ENCODE data around the gene SINHCAF.
"Not testable (repeated sequence)": the region's sequence is repeated elsewhere in the genome, so short reads cannot be mapped to it uniquely, and the experiment has no call there.

SINHCAF gene

DNA sequence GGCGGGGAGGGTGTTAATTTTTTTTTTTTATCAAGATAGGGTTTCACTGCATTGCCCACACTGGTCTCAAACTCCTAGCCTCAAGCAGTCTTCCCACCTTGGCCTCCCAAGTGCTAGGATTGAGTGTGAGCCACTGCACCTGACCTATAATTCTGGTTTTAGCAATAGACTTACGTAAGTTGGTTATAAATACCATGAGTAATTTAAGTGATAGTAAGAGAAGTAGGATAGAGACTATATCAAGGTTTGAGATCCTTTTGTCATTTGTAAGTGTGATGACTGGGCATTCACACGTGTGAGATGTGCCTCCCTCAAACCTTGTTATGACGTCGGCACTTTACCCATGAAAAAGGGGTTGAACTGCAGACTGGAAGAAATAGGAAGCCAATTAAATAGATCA lies 22.5 kb downstream of the SINHCAF start:
- DNase-seq = no peak

DNA sequence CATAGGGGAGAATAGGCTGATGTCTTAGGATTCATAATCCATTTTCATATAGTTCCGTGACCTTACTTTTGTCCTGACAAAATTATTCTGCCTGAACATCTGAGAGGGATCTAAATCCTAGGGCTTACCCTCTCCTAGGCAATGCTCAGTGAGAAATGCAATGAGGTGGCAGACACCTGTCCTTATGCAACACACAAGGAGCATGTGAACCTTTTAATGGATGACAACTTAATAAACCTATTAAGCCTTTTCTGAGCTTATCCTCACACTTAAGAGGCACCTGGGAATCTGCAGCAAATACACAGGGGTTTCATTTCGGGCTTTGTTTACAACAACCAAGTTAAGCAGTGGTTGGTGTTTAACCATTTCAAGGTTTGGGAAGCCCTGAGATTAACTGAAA lies 24.6 kb downstream of the SINHCAF start:
- no peak for DNase-seq

DNA sequence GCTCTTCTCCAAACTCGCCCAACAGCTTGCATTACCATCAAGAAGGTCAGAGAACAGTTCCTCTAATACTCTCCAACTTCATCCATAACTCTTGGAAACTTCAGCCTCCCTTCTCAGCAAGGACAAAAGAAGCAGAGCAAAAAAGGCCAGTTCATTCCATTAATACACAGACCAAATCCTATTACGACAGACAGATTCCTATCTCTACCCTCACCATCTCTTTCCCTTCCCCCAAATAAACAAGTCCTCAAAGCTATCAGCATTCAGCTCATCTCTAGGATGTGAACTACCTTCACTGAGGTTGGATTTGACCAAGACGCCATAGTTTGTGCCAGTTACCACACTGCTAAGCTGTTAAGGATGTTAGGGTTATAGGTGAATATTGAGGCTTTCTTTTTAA lies 25.2 kb downstream of the SINHCAF start:
- DNase-seq = no peak

DNA sequence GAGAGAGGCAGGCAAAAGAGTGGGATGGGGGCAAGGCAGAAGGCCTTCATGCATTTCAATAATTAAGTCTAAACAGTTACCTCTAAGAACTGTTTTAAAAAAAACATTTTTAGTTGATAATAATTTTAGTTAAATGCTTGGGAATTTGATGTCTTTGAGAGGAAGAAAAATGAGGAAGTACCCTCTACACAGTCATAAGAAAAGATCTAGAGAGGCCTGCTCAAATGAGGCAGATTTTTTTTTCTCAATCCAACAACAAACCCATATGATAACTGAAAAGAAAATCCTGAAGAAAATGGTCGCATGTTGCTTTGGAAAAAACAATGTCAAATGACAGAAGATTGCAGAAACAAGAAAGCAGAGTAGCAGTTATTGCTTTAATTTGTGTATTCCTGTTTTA lies 25.6 kb downstream of the SINHCAF start:
- no peak for DNase-seq

DNA sequence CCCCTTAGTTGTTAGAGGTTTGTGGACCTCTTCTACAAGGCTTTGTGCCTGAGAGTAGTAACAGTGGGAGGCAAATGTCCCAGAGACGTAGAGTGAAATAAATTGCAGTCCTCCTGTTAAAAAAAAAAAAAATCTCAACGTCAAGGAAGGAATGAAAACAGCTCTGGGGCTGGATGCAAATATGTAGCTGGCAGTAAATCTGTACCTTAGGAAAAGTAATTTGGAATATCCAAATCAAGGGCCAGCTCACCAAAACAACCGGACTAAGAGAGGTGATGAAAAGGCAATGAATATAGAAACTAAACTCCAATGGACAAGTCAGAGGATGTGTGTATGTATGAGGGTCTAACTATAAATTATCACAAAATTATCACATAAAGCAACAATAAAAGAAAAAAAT lies 27.0 kb downstream of the SINHCAF start:
- no peak for DNase-seq

DNA sequence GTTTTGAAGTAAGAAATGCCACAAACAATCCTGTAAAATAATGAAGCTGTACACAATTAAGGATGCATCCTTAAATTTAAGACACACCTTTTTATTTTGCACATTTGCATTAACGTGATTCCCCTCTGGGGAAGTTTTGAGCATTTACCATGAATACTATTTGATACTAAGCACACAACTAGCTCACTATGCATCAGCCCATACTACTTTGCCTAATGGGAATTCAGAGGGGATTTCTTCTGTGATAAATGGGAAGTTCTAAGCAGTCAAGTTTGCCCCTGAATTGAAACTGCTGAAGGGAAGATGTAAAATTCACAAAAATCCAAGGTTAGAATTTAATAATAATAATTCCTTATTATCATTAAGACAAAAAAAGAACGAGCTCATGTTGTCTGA lies 27.4 kb downstream of the SINHCAF start:
- DNase-seq = no peak

DNA sequence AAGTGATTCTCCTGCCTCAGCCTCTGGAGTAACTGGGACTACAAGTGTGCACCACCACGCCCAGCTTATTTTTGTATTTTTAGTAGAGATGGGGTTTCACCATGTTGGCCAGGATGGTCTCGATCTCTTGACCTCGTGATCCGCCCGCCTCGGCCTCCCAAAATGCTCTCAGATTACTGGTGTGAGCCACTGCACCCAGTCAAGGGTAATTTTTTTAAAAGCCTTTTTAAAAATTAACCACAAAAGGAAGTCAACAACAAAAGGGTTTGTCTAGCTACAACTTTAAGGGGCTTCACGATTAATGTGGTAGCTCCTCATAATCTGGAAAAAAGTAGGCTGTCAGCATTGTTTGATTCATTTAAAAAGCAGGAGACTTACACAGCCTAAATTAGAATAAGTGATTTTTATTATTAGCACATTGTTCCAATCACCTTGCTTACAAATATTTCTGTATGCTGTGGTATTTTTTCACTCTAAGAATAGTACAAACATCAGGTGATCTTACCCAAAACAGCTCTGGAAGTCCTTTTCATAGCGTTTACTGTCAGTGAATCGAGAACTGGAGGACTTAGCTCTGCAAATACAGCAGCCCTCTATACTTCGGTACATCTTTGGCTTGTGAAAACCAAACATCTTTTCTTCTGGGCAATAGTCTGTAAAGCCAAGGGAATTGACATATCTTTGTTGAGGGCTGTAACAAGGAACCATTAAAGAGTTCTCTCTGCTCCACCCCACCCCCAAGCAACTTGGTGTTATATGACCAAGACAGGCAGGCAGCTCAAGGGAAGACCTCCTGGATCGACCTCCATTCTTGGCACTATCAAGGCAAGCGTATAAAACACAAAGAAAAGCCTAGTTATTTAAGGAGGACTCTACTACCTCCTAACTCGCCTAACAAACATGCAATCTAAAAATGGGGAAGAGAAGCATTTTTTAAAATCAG lies 28.1 kb downstream of the SINHCAF start:
- DNase-seq = no peak

DNA sequence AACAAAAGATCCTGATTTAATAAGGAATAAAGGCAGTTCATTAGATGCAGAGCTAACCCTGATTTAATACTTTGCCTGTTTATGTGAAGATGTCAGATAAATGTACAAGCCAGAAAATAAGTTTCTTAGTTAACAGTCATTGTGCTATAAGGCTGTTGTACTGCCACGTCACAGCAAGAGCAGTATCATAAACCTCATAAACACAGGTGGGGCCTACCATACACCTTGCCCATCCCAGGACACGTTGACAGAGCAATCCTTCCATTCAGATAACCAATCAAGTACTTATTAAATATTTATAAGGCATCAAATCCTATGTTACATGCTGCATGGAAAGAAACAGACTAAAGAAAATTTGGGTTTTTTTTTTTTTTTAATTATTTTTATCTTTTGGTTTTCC lies 36.5 kb downstream of the SINHCAF start:
- no peak for DNase-seq

DNA sequence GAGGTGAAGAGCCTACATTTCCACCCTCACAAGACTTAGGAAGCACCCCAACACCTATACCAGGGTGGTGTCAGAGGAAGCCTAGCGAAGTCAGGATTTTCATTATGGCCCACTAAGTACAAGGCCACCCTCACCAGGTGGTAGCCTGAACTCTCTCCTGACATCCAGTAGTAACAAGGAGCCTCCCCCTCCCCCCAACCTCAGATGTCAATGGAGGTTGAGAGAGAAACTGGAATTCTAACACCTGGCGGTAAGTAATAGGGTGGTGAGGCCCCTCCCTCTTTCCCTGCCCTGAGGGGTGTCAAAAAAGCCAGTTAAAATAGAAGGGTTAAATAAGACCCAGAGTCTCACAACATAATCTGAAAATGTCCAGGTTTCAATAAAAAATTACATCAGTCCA lies 37.6 kb downstream of the SINHCAF start:
- no peak for DNase-seq

DNA sequence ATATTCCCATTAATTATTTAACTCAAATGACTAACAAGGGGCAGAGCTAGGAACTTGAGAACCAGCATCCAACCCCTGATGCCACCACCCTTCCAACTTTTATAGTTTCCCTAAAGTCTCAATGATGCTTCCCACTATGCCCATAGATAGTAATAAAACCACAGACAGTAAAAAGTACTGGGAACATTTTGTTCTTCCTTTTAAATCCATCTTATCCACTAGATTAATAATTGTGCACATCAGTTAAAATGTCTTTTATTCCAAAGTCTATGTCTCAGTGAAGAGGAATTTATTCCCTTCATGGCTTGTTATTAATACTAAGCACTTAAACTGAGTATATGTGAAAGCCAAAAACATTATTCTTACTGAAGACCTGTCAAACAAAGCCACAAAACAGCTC lies 45.8 kb downstream of the SINHCAF start:
- no peak for DNase-seq

DNA sequence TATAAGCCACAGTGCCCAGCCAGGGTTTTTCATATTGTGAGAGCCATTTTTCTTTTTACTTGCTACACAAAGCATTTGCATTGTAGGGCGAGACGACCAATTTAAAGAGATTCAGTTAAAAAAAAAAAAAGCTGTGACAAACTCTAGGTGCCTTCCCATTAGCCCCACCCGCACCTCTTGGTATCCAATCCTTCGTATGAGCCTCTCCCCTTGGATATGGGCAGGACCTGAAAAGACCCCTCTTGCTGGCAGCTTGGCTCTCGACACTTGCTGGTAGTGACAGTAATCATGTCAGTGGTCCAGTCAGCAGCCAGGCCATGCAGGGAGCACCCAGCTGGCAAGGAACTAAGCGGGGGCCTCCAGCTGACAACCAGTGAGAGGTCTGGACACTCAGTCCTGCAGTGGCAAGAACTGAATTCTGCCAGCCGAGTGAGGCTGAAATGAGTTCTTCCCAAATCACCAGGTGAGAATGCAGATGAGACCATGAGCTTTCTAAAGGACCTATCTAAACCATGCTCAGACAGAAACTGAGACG lies 46.5 kb downstream of the SINHCAF start:
- DNase-seq = no peak

DNA sequence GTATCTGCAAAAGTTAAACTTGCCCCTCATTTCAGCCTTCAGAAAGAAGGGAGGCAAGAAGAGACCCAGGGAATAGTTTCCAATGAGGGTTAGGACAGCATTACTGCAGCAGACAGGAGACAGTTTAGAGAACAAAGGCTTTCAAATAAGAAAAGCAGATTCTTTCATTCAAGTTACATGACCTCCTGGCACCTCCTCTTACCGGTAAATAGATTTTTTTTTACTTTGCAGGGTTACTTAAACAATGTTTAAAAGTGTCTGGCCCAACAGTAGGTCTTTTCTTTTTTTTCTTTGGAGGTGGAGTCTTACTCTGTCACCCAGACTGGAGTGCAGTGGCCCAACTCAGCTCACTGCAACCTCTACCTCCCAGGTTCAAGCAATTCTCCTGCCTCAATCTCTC lies 47.1 kb downstream of the SINHCAF start:
- no peak for DNase-seq

DNA sequence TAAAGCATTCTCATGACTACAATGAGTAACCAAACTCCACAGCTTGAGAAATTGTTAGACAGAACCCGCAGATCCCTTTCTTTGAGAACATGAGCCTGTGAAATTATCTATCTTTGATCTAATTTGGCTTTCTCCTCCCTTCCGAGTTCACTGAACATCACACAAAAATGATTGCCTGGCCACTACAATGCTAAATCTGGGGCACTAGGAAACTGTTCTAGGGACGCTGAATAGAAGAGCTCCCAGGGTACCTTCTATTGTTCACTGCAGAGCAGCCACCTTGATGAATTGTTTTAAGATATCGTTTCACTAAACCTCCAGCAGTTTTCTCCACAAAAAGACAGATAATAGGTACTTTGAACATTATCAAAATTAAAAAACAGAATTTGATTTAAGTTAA lies 47.5 kb downstream of the SINHCAF start:
- no peak for DNase-seq

DNA sequence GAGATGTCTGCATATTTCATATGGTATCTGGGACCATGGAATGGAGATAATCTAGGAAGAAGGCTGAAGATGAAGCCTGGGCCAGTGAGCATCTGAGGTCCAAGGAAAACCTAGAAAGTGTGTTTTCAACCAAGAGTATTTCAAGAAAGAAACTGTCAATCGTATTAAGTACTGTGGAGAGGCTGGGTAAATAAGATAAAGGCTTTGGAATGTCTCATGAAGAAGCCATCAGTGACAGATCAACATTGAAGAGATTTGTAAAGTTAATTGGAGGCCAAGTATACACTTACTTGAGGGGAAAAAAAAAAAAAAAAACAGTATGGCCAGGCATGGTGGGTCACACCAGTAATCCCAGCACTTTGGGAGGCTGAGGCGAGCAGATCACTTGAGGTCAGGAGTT lies 48.9 kb downstream of the SINHCAF start:
- DNase-seq = no peak

DNA sequence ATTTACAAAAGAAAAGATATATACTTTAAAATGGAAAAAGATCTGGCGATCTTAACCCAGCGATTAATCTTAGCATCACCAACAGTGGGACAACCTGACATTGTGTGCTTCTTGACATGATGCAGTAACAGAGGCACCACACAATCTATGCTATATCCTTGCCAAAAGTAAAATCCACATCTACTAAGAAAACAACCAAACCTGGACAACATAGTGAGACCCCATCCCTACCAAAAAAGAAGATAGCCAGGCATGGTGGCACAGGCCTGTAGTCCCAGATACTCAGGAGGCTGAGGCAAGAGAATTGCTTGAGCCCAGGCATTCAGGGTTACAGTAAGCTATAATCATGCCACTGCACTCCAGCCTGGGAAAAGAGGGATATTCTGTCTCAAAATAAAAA lies 50.5 kb downstream of the SINHCAF start:
- no peak for DNase-seq

DNA sequence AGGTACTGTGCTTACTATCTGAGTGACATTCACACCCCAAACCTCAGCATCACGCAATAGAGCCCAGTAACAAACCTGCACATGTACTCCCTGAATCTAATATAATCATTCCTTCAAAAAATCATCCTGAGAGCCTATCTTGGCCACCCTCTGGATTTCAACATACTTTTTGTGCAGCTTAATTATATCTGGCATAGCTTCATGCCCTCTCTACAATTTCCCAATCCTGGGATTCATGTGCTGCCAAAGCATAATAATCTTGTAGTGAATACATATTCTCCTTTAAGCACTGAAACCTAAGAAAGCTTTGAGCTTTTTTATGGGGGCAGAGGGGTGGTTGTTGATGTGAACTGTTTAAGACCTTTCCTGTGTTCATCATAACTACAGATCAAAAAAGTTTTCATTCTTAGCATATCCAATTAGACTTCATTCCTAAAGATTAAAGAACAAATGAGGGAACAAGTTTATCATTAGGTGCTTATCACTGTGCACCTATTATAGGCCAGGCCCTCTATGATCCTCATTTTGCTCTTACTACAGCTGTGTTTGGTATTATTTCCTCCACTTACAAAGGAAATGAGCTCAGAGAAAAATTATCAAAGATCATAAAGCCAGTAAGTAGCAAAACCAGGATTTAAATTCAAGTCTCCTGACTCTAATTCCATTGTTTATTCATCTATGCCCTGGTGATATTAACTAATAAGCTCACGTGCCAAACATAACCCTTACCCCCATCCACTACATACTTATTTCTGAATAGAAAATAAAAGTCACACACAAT lies 51.2 kb downstream of the SINHCAF start:
- no peak for DNase-seq

DNA sequence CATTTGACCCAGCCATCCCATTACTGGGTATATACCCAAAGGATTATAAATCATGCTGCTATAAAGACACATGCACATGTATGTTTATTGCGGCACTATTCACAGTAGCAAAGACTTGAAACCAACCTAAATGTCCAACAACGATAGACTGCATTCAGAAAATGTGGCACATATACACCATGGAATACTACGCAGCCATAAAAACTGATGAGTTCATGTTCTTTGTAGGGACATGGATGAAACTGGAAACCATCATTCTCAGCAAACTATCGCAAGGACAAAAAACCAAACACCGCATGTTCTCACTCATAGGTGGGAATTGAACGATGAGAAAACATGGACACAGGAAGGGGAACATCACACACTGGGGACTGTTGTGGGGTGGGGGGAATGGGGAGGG lies 52.2 kb downstream of the SINHCAF start:
- DNase-seq = not testable (repeated sequence)

DNA sequence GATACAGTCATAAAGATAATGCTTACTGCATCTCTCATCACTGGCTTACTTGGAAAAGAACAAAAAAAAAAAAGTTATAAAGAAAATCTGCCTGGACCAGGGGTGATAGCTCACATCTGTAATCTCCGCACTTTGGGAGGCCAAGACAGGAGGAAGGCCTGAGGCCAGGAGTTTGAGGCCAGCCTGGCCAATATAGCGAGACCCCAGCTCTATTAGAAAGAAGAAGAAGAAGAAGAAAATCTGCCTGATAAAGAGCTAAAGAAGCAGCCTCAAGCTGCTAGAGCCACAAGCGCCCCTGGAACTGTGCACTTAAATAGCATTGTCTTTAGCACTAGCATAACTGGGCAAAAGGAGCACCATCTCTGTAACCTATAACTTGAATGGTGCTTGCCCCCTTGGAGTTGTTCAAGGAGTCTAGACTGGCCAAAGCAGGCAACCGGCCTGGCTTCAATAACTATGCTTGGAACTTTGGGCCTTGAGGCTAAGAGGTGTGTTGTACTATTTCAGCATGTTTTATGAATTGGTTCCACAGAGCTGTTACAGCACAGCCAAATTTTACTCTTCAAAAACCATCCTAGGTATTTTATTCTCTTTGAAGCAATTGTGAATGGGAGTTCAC lies 53.2 kb downstream of the SINHCAF start:
- no peak for DNase-seq

DNA sequence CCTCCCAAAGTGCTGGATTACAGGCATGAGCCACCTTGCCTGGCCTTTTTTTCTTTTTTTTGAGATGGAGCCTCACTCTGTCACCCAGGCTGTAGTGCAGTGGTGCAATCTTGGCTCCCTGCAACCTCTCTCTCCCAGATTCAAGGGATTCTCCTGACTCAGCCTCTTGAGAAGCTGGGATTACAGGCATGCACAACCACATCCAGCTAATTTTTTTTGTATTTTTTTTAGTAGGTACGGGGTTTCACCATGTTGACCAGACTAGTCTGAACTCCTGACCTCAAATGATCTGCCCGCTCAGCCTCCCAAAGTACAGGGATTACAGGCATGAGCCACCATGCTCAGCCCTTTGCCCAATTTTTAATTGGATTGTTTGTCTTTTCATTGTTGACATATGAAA lies 58.0 kb downstream of the SINHCAF start:
- no peak for DNase-seq

DNA sequence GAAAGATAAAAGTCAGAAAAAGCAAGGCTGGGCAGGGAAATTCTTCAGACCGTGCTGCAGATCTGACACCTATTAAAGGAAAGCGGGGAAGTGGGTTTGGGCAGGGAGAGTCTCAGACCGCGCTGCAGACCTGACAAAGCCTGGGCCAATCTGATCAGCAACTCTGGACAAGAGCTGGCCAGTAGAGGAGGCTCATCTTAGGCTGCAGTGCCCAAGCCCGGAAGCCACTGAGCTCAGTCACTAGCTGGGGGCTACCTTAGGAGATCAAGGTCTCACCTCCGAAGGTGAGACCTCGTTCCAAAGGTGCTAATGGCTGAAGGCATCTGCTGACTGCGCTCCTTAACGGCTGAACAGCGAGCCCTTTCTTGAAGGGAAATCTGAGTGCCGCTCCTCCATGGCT lies 60.2 kb downstream of the SINHCAF start:
- no peak for DNase-seq

DNA sequence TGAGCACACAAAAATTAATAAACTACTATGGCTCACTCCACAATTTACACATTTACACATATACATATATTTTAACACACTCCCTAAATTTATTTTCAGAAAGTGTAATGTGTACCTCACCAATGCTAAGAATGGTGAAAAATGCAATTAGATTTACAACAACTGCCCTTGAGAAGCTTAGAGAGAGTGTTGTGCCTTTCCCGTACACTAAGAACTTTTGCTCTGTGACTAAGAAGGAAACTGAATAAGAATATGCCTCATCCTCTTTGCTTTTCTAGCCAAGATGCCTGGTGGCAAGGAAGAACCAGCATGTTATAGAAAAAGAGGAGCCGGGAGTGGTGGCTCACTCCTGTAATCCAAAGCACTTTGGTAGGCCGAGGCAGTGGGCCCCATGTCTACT lies 62.3 kb downstream of the SINHCAF start:
- no peak for DNase-seq

DNA sequence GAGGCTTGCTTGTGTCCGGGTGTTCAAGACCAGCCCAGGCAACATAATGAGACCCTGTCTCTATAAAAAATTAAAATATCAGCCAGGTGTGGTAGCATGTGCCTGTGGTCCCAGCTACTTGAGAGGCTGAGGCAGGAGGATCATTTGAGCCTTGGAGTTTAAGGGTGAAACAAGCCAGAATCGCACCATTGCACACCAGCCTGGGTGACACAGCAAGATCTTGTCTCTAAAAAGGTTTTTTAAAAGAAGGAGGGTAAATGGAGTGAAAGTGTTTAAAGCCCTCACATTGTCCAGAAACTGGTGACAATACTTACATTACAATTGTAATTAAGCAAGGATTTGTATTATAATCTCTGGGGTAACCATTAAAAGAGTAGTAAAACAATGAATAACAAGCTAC lies 64.2 kb downstream of the SINHCAF start:
- DNase-seq = no peak

DNA sequence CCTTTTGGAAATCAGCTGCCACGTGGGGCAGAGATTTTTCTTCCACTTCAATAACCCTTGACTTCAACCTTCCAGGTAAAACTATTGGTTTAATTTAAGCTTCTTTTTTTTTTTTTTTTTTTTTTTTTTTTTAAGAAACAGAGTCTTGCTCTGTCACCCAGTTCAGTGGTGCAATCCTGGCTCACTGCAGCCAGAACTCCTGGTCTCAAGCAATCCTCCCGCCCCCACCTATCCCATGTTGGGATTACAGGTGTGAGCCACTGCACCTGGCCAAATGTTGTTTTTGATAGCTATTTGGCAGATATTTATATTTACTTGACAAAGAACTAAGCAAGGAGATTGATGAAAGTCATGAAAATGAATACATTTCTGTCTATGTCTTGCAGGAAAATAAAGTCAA lies 65.1 kb downstream of the SINHCAF start:
- no peak for DNase-seq
